Stomach (tissue), 4 donors: Measurements from ENCODE around the gene MYO3B.

ENCODE experiments used
- POLR2A ChIP-seq, 4 donors: fragments of 450-650 bp; IDR thresholded peaks; one replicate each; pipeline ENCODE4 v1.6.1; 2016; ENCODE audit warnings: antibody characterized with exemption in 4 of 4, control low read depth in 2 of 4, mild to moderate bottlenecking in 1 of 4, moderate library complexity in 1 of 4
- TF ChIP-seq, protein P1 (sequence below), 7 experiments: fragments of 450-650 bp in 4 of 7; fragments of 200-600 bp in 3 of 7; sonication (generic) in 3 of 7; IDR thresholded peaks; one replicate each; pipeline ENCODE4 v1.5.1; 2016 to 2019; ENCODE audit warnings: antibody characterized with exemption in 7 of 7, control low read depth in 2 of 7, mild to moderate bottlenecking in 1 of 7

DNA sequence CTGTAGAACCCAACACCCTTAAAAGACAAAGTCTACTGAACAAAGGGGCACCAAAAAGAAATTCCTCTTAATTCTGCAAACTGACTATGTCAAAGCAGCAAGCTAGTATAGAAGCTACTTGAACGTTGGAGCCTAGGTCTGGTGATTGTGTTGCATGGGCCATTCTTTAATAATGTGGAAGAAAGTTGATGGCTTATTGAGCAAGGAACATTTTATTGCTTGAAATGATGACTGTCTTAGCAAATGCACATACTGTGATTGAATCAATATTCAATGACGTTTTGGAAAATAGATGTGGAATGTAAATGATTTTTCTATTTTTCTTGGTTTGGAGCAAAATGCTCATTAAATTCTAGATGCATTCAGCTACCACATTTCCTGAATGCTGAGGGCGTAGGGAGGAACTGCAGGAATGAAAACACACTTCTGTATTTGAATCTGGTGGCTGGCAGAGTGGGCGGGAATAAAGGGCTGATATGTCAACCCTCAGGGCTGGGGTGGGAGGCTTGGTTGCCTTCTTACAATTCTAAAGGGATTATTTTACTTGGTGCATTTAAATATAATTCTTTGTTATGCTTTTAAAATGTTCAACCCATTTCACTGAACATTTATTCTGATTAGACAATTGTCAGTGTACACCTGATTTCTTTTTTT is 26.5 kb downstream of the MYO3B start:
- TF ChIP-seq, protein P1, sequence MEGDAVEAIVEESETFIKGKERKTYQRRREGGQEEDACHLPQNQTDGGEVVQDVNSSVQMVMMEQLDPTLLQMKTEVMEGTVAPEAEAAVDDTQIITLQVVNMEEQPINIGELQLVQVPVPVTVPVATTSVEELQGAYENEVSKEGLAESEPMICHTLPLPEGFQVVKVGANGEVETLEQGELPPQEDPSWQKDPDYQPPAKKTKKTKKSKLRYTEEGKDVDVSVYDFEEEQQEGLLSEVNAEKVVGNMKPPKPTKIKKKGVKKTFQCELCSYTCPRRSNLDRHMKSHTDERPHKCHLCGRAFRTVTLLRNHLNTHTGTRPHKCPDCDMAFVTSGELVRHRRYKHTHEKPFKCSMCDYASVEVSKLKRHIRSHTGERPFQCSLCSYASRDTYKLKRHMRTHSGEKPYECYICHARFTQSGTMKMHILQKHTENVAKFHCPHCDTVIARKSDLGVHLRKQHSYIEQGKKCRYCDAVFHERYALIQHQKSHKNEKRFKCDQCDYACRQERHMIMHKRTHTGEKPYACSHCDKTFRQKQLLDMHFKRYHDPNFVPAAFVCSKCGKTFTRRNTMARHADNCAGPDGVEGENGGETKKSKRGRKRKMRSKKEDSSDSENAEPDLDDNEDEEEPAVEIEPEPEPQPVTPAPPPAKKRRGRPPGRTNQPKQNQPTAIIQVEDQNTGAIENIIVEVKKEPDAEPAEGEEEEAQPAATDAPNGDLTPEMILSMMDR (IDR thresholded peaks at IDR 0.05) = no peak
- TF ChIP-seq POLR2A (IDR thresholded peaks at IDR 0.05) = no peak
